Gastrocnemius medialis (tissue), 4 donors: ENCODE measurements around the gene SSBP3. TPM values are rescaled to one million over a fixed set of nuclear protein-coding genes. Genes with fewer than 3 reads are reported as not detected.
A peak's percentile ranks its signal among the peaks of the same experiment; 100 is the strongest.

Experiments used
- ATAC-seq, 2 donors: fragments of 150-250 bp; one replicate each; pipeline ENCODE4 v1.9.1; 2016
- DNase-seq, 2 donors: peaks; one replicate each; pipeline ENCODE4 v3.0.0-alpha.2; 2019
- H3K27ac ChIP-seq, 4 donors: fragments of 200-600 bp; sonication (generic); 1 replicate in 1 of 4; 2 replicates in 3 of 4; pipeline ENCODE4 v1.5.1; 2016 to 2018; ENCODE audit warnings: mild to moderate bottlenecking in 2 of 4, moderate library complexity in 1 of 4
- H3K27me3 ChIP-seq, 3 donors: fragments of 200-600 bp; sonication (generic) in 2 of 3; 1 replicate in 1 of 3; 2 replicates in 2 of 3; pipeline versions ENCODE4 v1.5.1 to v1.6.0; 2016 to 2019; ENCODE audit warnings: mild to moderate bottlenecking in 1 of 3, moderate library complexity in 1 of 3
- H3K36me3 ChIP-seq, 2 donors: fragments of 200-600 bp; sonication (generic) in 1 of 2; one replicate each; pipeline ENCODE4 v1.5.1; 2017 to 2018
- H3K4me1 ChIP-seq, 2 donors: fragments of 200-600 bp; sonication (generic) in 1 of 2; one replicate each; pipeline ENCODE4 v1.5.1; 2016 to 2017; ENCODE audit warnings: mild to moderate bottlenecking in 2 of 2
- H3K4me3 ChIP-seq, 4 donors: fragments of 200-600 bp; sonication (generic) in 3 of 4; 1 replicate in 1 of 4; 2 replicates in 3 of 4; pipeline ENCODE4 v1.5.1; 2016 to 2019; ENCODE audit warnings: mild to moderate bottlenecking in 2 of 4
- H3K9me3 ChIP-seq, 3 donors: fragments of 200-600 bp; sonication (generic) in 2 of 3; 1 replicate in 1 of 3; 2 replicates in 2 of 3; pipeline ENCODE4 v1.5.1; 2016 to 2019
- POLR2A ChIP-seq, 2 donors: fragments of 450-650 bp; IDR thresholded peaks; one replicate each; pipeline ENCODE4 v1.6.1; 2017; ENCODE audit warnings: antibody characterized with exemption in 2 of 2, mild to moderate bottlenecking in 2 of 2, moderate library complexity in 2 of 2
- in situ Hi-C, 4 donors: fragments of 200-750 bp; cut with MboI; loops; one replicate each; pipeline versions ENCODE4 v1.15.0 to v1.8.0; 2017; ENCODE audit warnings: low sequenced_read_pairs in 4 of 4
- intact Hi-C: fragments of 100-400 bp; cut with DNase I; formaldehyde crosslinking; loops from one replicate; pipeline ENCODE4 v1.15.1; 2023; ENCODE audit warnings: low total_unique reads
- total RNA-seq, 4 donors: library from RNA; depleted of rRNA; stranded (reverse); fragments of >200 nt; gene quantifications; one replicate each; pipeline versions ENCODE4 v1.1.0 to v1.2.3, GENCODE V29; 2016
- TF ChIP-seq, protein P1 (sequence below), 5 experiments: fragments of 450-650 bp in 3 of 5; fragments of 200-600 bp in 2 of 5; sonication (generic) in 2 of 5; IDR thresholded peaks in 4 of 5; conservative IDR thresholded peaks in 1 of 5; 1 replicate in 4 of 5; 2 replicates in 1 of 5; pipeline ENCODE4 v1.5.1; 2016 to 2019; ENCODE audit warnings: antibody characterized with exemption in 5 of 5, mild to moderate bottlenecking in 3 of 5, moderate library complexity in 3 of 5

The SSBP3 gene
- total RNA-seq, 4 donors from 2014 or later, result 3.6 to 21.0 (median 14.9) TPM

DNA sequence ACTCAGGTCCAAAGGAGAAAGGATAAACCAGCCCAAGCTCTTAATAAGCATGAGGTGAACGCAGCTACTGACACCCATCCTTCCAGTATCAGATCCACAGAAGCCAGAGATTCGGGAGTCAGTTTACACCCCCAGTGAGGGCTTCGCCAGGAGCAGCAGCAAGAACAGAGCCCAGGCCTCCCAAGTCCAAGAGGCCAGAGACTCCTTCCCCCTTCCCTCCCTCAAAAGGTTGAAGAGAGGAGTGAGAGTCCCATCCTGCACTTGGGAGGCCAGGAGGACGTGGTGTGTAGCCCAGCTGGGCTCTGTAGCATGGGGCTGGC lies 133.5 kb downstream of the SSBP3 start:
- Histone ChIP-seq H3K27me3 (no peaks in the 10 kb centered on the region), H3K9me3 (no peaks in the 10 kb centered on the region), H3K4me1 (peaks cover 70 to 74% of the 10 kb centered on the region in 2 donors), H3K27ac (peak overlapping the region; percentile 89 to 92 (median 92)), H3K4me3 (peak overlapping the region in 1 of 4 donors; percentile 43), H3K36me3 (no peaks in the 10 kb centered on the region)
- in situ Hi-C loops (loop anchor here (10.0 to 25.0 kb wide), 3 partner anchors 122 to 215 kb away; no protein-coding TSS in a partner anchor), intact Hi-C loops (loop anchor here (1.0 to 5.0 kb wide), 5 partner anchors 65 to 275 kb away; partner anchors contain the start of gene SSBP3)
- TF ChIP-seq, protein P1, sequence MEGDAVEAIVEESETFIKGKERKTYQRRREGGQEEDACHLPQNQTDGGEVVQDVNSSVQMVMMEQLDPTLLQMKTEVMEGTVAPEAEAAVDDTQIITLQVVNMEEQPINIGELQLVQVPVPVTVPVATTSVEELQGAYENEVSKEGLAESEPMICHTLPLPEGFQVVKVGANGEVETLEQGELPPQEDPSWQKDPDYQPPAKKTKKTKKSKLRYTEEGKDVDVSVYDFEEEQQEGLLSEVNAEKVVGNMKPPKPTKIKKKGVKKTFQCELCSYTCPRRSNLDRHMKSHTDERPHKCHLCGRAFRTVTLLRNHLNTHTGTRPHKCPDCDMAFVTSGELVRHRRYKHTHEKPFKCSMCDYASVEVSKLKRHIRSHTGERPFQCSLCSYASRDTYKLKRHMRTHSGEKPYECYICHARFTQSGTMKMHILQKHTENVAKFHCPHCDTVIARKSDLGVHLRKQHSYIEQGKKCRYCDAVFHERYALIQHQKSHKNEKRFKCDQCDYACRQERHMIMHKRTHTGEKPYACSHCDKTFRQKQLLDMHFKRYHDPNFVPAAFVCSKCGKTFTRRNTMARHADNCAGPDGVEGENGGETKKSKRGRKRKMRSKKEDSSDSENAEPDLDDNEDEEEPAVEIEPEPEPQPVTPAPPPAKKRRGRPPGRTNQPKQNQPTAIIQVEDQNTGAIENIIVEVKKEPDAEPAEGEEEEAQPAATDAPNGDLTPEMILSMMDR (IDR thresholded peaks at IDR 0.05 in 4 of 5, conservative IDR thresholded peaks at IDR 0.05 in 1 of 5), result no peak
- no peak for TF ChIP-seq POLR2A (IDR thresholded peaks at IDR 0.05)
- DNase-seq (no peak), ATAC-seq (no peak)

GRCh38 chr1:54272134-54272533 lies 134.1 kb downstream of the SSBP3 start:
- TF ChIP-seq, protein P1 (IDR thresholded peaks at IDR 0.05 in 4 of 5, conservative IDR thresholded peaks at IDR 0.05 in 1 of 5), result no peak
- TF ChIP-seq POLR2A (IDR thresholded peaks at IDR 0.05), result no peak
- H3K4me1 ChIP-seq, result peaks cover 65 to 68% of the 10 kb centered on the region in 2 donors
- no peak for DNase-seq
- ATAC-seq, result no peak
- in situ Hi-C loops (loop anchor here (10.0 to 25.0 kb wide), 3 partner anchors 123 to 215 kb away; no protein-coding TSS in a partner anchor), intact Hi-C loops (loop anchor here (5.0 kb wide), 2 partner anchors 65 to 145 kb away; no protein-coding TSS in a partner anchor)
- peak overlapping the region; percentile 89 to 92 (median 92) for H3K27ac ChIP-seq
- no peaks in the 10 kb centered on the region for H3K36me3 ChIP-seq
- no peak overlapping the region for H3K4me3 ChIP-seq
- no peaks in the 10 kb centered on the region for H3K9me3 ChIP-seq
- H3K27me3 ChIP-seq, result no peaks in the 10 kb centered on the region

DNA sequence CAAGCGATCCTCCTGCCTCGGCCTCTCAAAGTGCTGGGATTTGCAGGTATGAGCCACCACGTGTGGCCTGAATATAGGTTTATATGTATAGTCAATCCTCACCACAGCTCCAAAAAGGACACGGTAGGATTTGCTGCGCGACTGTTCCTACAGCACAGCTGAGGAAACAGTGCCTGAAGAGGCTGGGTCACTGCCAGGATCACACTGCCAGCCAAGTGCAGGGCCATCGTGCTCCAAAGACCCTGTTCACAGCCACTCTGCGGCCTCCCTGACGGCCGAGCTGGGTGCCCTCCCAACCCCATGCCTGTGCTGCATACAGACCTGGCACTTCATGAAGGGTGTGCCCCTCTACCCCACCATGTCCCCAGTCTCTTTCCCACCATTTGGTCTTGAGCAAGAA lies 134.9 kb downstream of the SSBP3 start:
- ATAC-seq (no peak), DNase-seq (no peak)
- Histone ChIP-seq H3K27ac (peak overlapping the region; percentile 89 to 92 (median 92)), H3K36me3 (no peaks in the 10 kb centered on the region), H3K27me3 (no peaks in the 10 kb centered on the region), H3K4me1 (peaks cover 61% of the 10 kb centered on the region in 2 donors), H3K9me3 (no peaks in the 10 kb centered on the region), H3K4me3 (no peak overlapping the region)
- intact Hi-C loops (loop anchor here (5.0 kb wide), 2 partner anchors 66 to 144 kb away; no protein-coding TSS in a partner anchor), in situ Hi-C loops (loop anchor here (10.0 to 25.0 kb wide), 3 partner anchors 123 to 216 kb away; no protein-coding TSS in a partner anchor)
- no peak for TF ChIP-seq POLR2A (IDR thresholded peaks at IDR 0.05)
- TF ChIP-seq, protein P1 (IDR thresholded peaks at IDR 0.05 in 4 of 5, conservative IDR thresholded peaks at IDR 0.05 in 1 of 5), result no peak

GRCh38 chr1:54270543-54270942 lies 135.7 kb downstream of the SSBP3 start:
- no peak for TF ChIP-seq POLR2A (IDR thresholded peaks at IDR 0.05)
- TF ChIP-seq, protein P1 (IDR thresholded peaks at IDR 0.05 in 4 of 5, conservative IDR thresholded peaks at IDR 0.05 in 1 of 5), result no peak
- Histone ChIP-seq H3K4me3 (no peak overlapping the region), H3K4me1 (peaks cover 53% of the 10 kb centered on the region in 2 donors), H3K27me3 (no peaks in the 10 kb centered on the region), H3K27ac (no peak overlapping the region), H3K9me3 (no peaks in the 10 kb centered on the region), H3K36me3 (no peaks in the 10 kb centered on the region)
- in situ Hi-C loops (loop anchor here (10.0 to 25.0 kb wide), 3 partner anchors 124 to 217 kb away; no protein-coding TSS in a partner anchor), intact Hi-C loops (loop anchor here (5.0 kb wide), 2 partner anchors 67 to 143 kb away; no protein-coding TSS in a partner anchor)
- no peak for ATAC-seq
- no peak for DNase-seq
